K562 (cell line): ENCODE data around the gene CRK. TPM values are rescaled to one million over a fixed set of nuclear protein-coding genes. Genes with fewer than 3 reads are reported as not detected.

Source experiments
- ARHGAP35 ChIP-seq: fragments of 450-650 bp; IDR thresholded peaks from 2 replicates; pipeline ENCODE4 v1.6.1; 2018; ENCODE audit not compliant: partially characterized antibody
- ATF7 ChIP-seq: fragments of 450-650 bp; IDR thresholded peaks from 2 replicates; pipeline ENCODE4 v1.7.1; 2014; ENCODE audit warnings: mild to moderate bottlenecking, moderate library complexity
- CHD1 ChIP-seq: fragments of 200-600 bp; sonication (generic); IDR thresholded peaks from one replicate; pipeline ENCODE4 v1.6.1; 2012; ENCODE audit warnings: mild to moderate bottlenecking, moderate library complexity, low read length, inconsistent platforms
- EP300 ChIP-seq: IDR thresholded peaks from 2 replicates; pipeline ENCODE4 v1.6.1; 2012; ENCODE audit warnings: low read length, improper control_type of control experiment
- ESRRA ChIP-seq: fragments of 450-650 bp; IDR thresholded peaks from 2 replicates; pipeline ENCODE4 v1.6.1; 2014; ENCODE audit warnings: low read depth, mild to moderate bottlenecking, moderate library complexity, borderline replicate concordance
- GATAD2B ChIP-seq: fragments of 450-650 bp; IDR thresholded peaks from 2 replicates; pipeline ENCODE4 v1.6.1; 2017; ENCODE audit warnings: mild to moderate bottlenecking, borderline replicate concordance
- HNRNPL ChIP-seq: fragments of 200-400 bp; formaldehyde crosslinking; IDR thresholded peaks from 2 replicates; pipeline ENCODE4 v1.6.1; 2017; ENCODE audit warnings: low read depth, mild to moderate bottlenecking, low read length
- MEIS2 ChIP-seq: fragments of 450-650 bp; IDR thresholded peaks from 2 replicates; pipeline ENCODE4 v1.6.1; 2014; ENCODE audit warnings: mild to moderate bottlenecking; ENCODE audit not compliant: partially characterized antibody
- MTA3 ChIP-seq: fragments of 450-650 bp; formaldehyde crosslinking; IDR thresholded peaks from 2 replicates; pipeline ENCODE4 v1.6.1; 2017; ENCODE audit warnings: mild to moderate bottlenecking, borderline replicate concordance
- NONO ChIP-seq, 2 experiments: fragments of 200-400 bp in 1 of 2; fragments of 450-650 bp in 1 of 2; formaldehyde crosslinking in 1 of 2; IDR thresholded peaks; 2 replicates each; pipeline ENCODE4 v1.6.1; 2017; ENCODE audit warnings: low read depth in 2 of 2, mild to moderate bottlenecking in 2 of 2, moderate library complexity in 2 of 2, low read length in 1 of 2
- POLR2B ChIP-seq: fragments of 450-650 bp; IDR thresholded peaks from 2 replicates; pipeline ENCODE4 v1.6.1; 2018; ENCODE audit warnings: low read depth; ENCODE audit not compliant: partially characterized antibody
- POLR2G ChIP-seq: fragments of 200-400 bp; formaldehyde crosslinking; IDR thresholded peaks from 2 replicates; pipeline ENCODE4 v1.6.1; 2017; ENCODE audit warnings: low read depth, mild to moderate bottlenecking, antibody characterized with exemption, low read length, moderate library complexity
- SPI1 ChIP-seq: IDR thresholded peaks from 2 replicates; pipeline ENCODE4 v1.6.1; 2011; ENCODE audit warnings: low read depth, low read length, control low read depth, borderline replicate concordance
- TCF7 ChIP-seq: sonication (generic); IDR thresholded peaks from 2 replicates; pipeline ENCODE4 v1.6.1; 2016; ENCODE audit warnings: antibody characterized with exemption, borderline replicate concordance
- ZHX1 ChIP-seq: fragments of 150-350 bp; conservative IDR thresholded peaks from 2 replicates; pipeline ENCODE4 v1.6.1; 2014; ENCODE audit warnings: low read length
- ZNF232 ChIP-seq: sonication (generic); formaldehyde crosslinking; IDR thresholded peaks from 2 replicates; pipeline ENCODE4 v1.8.0; 2022; ENCODE audit warnings: mild to moderate bottlenecking, missing genetic modification reagents
- ZNF24 ChIP-seq: fragments of 450-650 bp; IDR thresholded peaks from 2 replicates; pipeline ENCODE4 v1.6.1; 2016
- ZNF583 ChIP-seq: fragments of 250-450 bp; sonication (Bioruptor Pico); IDR thresholded peaks from 2 replicates; pipeline ENCODE4 v1.4.0; 2020
- ZNF644 ChIP-seq: fragments of 200-800 bp; sonication (Bioruptor generic); IDR thresholded peaks from 2 replicates; pipeline ENCODE4 v1.6.1; 2016; ENCODE audit warnings: low read depth, missing genetic modification characterization, missing compliant biosample characterization
- polyA plus RNA-seq, 8 experiments: library from polyadenylated mRNA; depleted of rRNA in 4 of 8; stranded (reverse) in 5 of 8; unstranded in 3 of 8; fragments of >200 nt; fragmentation: Nextera tagmentation in 2 of 8; fragmentation: Illumina TruSeq in 1 of 8; extraction: Ambion mirVana in 2 of 8; extraction: Trizol in 1 of 8; gene quantifications; 2 replicates each; pipeline versions ENCODE4 v1.2.1 to v1.2.3, GENCODE V29; 2011 to 2014; ENCODE audit warnings: inconsistent platforms in 1 of 8, missing spikeins in 1 of 8
- total RNA-seq, 7 experiments: library from RNA; depleted of rRNA in 6 of 7; stranded (reverse); fragments of >200 nt in 6 of 7; fragmentation: Illumina TruSeq in 2 of 7; extraction: Trizol in 2 of 7; gene quantifications; 2 replicates each; pipeline versions ENCODE4 v1.2.1 to v1.2.3, GENCODE V29; 2011 to 2021; ENCODE audit warnings: low replicate concordance in 1 of 7
- TF ChIP-seq, protein P1 (sequence below): fragments of 450-650 bp; IDR thresholded peaks from 2 replicates; pipeline ENCODE4 v1.6.1; 2016; ENCODE audit warnings: low read depth, mild to moderate bottlenecking, moderate library complexity
- TF ChIP-seq, protein P2 (sequence below), 3 experiments: fragments of 200-800 bp in 1 of 3; sonication (Bioruptor generic) in 1 of 3; sonication (generic) in 1 of 3; formaldehyde crosslinking in 1 of 3; IDR thresholded peaks; 2 replicates each; pipeline versions ENCODE4 v1.6.1 to v1.8.0; 2016 to 2022; ENCODE audit warnings: mild to moderate bottlenecking in 2 of 3, missing compliant biosample characterization in 2 of 3, missing genetic modification characterization in 2 of 3, missing genetic modification reagents in 1 of 3
- TF ChIP-seq, protein P3 (sequence below): sonication (generic); formaldehyde crosslinking; IDR thresholded peaks from 2 replicates; pipeline ENCODE4 v1.8.0; 2022; ENCODE audit warnings: mild to moderate bottlenecking, low read depth, missing genetic modification reagents

Gene CRK
- total and polyA plus RNA-seq, 9 of the 15 experiments (the other 6 are each of a cell fraction or from before 2014, with no cell fraction given): 13.1 to 40.2 (median 26.1) TPM

DNA sequence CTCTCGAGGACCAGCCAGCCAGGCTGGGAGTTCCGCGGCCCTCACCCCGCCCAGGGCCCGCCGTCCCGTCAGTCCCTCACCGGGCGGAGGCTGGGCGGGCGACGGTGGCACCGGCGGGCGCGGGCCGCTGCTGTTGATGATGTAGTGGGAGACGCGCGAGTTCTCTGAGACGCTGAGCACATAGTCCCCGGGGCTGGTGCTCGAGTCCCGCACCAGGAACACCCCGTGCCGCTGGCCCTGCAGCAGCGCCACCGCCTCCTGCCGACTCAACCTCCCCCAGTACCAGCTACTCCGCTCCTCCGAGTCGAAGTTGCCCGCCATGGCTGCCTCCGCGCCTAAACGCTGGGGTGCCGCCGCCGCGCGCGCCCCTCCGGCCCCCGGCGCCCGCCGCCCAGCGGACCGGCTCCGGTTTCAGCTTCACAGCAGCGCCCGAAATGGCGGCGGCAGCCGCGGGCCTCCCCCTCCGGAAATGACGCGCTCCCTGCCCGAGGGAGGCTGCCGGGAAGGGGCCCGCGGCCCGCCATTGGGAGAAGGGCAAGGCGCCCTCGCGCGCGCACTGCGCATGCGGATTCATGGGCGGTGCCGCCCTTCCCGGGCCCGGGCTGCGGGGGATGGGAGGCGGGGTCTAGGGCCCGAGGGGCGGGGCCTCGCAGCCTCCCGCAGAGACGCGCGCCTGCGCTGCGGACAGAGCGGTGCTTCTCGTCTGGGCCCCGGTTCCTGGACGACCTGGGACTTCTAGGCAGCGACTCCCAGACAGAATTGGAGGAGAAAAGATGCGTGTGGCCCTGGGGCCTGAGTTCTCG is at the start of gene CRK (continued):
- TF ChIP-seq ZNF583 (CRISPR knock-in tag) (0 out of 2 replicates have a peak, but pooled peaks have one; percentile 34), TCF7 (no peak), POLR2G (peak; percentile 98), EP300 (peak; percentile 29; the same call in 1 of the 2 replicates), ZHX1 (no peak), NONO (IDR thresholded peaks at IDR 0.05; ENCODE audit: low read depth in 2 of 2, low read length in 1 of 2) (peak in 1 of 2 experiments; percentile 69; a peak in 2 of 4 replicates), ESRRA (peak; percentile 25; the same call in 1 of the 2 replicates), ATF7 (peak; percentile 61; the same call in 1 of the 2 replicates), MTA3 (peak; percentile 26; the same call in 1 of the 2 replicates), SPI1 (no peak), POLR2B (peak; percentile 86), ZNF644 (peak; percentile 10; the same call in 1 of the 2 replicates), CHD1 (peak; percentile 59), GATAD2B (peak; percentile 70; the same call in 1 of the 2 replicates), HNRNPL (peak; percentile 63; the same call in 1 of the 2 replicates), ARHGAP35 (no peak), ZNF24 (peak; percentile 7; the same call in 1 of the 2 replicates), ZNF232 (no peak), MEIS2 (peak; percentile 73)
- TF ChIP-seq, protein P1, sequence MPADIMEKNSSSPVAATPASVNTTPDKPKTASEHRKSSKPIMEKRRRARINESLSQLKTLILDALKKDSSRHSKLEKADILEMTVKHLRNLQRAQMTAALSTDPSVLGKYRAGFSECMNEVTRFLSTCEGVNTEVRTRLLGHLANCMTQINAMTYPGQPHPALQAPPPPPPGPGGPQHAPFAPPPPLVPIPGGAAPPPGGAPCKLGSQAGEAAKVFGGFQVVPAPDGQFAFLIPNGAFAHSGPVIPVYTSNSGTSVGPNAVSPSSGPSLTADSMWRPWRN: no peak
- TF ChIP-seq, protein P2, sequence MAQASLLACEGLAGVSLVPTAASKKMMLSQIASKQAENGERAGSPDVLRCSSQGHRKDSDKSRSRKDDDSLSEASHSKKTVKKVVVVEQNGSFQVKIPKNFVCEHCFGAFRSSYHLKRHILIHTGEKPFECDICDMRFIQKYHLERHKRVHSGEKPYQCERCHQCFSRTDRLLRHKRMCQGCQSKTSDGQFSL (CRISPR knock-in tag; IDR thresholded peaks at IDR 0.05): peak; percentile 67; the same call in 1 of the 2 replicates
- TF ChIP-seq, protein P2 (tag; IDR thresholded peaks at IDR 0.05): peak in 1 of 2 experiments; percentile 88; a peak in 2 of 4 replicates
- TF ChIP-seq, protein P3, sequence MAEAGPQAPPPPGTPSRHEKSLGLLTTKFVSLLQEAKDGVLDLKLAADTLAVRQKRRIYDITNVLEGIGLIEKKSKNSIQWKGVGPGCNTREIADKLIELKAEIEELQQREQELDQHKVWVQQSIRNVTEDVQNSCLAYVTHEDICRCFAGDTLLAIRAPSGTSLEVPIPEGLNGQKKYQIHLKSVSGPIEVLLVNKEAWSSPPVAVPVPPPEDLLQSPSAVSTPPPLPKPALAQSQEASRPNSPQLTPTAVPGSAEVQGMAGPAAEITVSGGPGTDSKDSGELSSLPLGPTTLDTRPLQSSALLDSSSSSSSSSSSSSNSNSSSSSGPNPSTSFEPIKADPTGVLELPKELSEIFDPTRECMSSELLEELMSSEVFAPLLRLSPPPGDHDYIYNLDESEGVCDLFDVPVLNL (CRISPR knock-in tag): 0 out of 2 replicates have a peak, but pooled peaks have one; percentile 21
